ENCODE results near the gene PSMD12.

GRCh38 chr17:67372751-67373150 lies 6.4 kb upstream of the PSMD12 start:
- no peak for TF ChIP-seq CTCF (IDR thresholded peaks at IDR 0.05)
- no peak for TF ChIP-seq POLR2A (IDR thresholded peaks at IDR 0.05)

All from prostate gland (tissue), 2 donors.